GM21786 (cell line): Measurements from ENCODE around the gene CREG2.

Experiments
- ATAC-seq: cut with Tn5 transposase; IDR thresholded peaks from one replicate; pipeline ENCODE4 v1.9.1; 2021; ENCODE audit not compliant: unreplicated experiment

Gene CREG2

DNA sequence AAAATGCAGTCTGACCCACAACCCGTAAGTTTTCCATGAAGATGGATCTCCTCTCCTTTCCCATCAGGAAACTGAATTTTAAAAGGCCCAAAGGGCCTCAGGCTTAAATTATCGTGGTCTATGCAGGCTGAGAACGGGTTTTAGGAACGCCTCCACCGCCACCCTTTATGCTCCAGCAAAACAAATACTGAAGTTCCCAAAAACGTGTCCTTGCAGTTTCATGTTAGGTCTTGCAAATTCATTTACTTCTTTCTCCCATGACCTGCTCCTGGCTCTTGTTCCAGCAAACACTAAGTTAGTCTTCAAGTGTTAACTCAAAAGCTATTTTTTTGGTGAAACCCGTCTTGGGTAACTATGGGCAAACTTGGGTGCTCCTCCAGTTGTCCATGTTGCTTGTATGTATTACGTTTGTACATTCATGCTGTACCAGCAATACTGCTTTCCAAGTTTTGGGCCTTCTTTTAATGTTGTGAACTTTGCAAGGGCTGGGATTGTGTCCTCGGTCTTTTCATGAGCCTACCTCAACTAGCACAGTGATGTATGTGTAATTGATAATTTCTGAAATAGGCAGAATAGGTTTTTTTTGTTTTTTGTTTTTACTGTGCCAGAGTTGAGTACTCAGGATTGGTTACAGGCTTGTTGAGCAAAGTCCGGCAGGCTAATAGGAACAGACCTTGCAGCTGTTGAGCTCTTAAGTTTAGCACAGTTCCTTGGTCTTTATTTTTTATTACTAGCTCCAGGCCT, 77.0 kb downstream of the CREG2 start:
- no peak for ATAC-seq

DNA sequence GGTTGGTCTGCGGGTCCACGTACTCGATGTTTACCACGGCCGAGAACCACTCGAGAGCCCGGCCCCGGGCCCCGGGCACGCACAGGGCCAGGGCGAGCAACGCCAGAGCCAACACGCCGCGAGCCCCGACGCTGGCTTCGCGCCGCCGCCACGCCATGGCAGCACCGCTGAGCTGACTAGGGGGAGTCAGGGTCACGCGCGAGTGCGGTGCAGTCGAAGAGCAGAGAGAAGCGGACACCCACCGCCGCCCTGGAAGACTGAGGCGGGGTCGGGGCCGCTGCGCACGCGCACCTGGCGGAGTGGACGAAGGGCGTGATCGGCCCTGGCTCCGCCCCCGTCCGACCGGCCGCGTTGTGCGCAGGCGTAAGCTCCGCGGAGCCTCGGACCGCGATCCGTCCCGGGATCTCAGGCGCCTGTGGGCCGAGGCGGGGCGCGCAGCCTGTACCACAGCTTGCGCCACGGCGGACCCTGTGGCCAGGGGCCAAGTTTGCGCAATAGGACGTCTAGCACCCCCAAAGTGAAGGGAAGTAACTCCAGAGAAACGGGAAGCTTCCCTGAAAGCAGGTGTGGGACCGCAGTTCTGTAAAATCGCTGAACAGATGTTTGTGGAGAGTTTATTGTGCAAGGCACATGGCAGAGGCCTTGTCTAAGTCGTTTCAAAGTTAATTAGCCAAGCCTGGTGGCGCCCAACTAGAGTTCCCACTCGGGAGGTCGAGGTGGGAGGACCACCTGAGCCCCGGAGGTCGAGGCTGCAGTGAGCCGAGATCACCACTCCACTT, 78.7 kb downstream of the CREG2 start, which contains the start of gene RNF149:
RNF149 (minus strand) TSS at position 270 of the 779 bp plus-strand sequence; CDS start at position 157, 113 bp downstream.
- peak; percentile 50 for ATAC-seq

DNA sequence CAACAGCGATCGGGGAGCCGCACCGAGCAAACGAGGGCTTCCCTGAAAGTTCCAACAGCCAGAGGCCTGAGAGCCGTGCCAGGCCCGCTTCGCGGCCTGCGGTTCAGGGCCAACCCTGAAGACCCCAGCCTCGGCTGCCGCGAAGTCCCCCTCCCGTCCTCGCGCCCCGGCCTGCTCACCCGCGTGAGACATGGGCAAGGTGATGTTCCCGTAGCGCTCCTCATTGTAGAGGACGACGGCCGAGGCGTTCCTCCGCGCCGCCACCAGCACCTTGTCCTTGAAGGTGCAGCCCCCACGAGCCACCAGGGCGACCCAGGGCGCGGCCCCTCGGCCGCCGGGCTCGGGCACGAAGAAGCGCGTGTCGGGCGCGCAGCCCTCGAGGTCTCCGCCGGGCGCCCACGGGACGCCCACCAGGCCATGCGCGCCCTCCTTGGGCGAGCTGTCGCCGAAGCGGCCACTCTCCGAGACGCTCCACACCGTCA, 79.3 kb downstream of the CREG2 start:
- ATAC-seq = peak; percentile 1

DNA sequence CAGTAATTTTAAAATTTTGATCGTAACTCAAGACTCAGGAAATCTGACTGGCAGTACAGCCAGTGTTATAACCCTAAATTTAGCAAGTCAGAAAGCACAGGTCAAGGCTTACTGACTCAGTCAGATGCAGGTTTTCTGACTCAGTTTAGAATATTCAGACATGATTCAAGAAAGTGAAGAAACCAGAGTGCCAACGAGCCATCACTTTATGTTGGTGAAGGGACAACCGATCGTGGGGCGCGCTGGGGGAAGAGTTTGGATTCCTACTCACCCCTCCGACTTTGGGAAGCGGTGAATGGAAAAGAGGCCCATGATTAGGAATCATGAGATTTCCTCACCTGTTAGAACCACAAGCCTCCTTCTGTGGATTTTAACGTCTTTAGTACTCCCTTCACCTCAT, 79.8 kb downstream of the CREG2 start:
- no peak for ATAC-seq

DNA sequence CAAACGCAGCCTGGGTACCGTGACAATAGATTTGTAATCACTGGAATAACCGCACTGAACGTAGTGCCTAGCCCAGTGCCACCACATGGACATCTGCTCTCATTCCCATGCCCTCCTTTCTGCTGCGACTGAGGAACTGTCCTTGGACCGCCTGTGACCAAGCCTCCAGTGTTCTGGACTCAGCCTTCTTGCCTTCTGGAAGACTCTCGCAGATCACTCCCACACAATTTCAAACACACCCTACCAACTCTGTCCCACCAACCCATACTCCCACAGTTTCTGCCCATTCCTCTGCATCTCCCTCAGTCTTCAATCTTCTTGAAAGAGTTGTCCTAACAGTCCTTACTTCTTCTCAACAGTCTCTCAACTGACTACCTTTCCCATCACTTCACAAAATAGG, 80.9 kb downstream of the CREG2 start:
- ATAC-seq = no peak

DNA sequence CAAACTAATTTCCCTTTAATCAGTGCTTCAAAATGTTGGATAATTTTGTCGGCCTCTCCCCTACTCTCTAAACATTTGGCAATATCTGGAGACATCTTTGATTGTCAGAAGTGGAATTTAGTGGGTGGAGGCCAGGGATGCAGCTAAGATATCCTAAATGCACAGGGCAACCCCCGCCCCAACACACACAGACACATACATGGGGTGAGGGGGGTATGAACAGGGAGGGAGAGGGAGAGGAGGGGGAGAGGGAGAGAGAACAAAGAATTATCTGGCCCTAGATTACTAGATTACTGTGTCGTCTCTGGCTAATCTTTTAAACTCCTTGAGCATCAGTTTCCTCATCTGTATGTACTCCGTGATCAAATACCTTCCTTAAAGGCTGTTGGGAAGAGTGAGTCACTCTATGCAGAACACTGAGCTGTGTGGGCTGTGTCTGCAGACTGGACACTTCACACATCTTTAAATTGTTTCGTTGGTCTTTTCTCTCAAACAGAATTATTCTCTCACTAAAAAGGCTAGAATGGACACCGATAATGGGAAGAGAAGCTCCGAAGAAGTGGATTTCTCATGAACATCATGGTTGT, 81.7 kb downstream of the CREG2 start:
- ATAC-seq = no peak

DNA sequence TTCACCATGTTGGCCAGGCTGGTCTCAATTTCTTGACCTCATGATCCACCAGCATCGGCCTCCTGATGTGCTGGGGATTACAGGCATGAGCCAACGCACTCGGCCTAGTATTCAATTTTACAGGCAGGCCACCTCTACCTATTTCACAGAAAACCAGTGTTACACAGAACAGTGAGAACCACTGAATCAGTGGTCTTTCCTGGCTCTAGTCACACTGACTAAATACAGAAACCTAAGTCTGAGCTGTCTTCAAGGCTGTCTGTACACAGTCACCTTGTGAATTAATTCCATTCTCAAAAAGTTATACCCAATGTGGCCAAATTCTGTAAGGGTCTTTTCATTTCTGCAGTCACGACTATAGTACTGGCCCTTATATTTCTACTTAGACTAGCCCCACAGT, 82.3 kb downstream of the CREG2 start:
- ATAC-seq = no peak

DNA sequence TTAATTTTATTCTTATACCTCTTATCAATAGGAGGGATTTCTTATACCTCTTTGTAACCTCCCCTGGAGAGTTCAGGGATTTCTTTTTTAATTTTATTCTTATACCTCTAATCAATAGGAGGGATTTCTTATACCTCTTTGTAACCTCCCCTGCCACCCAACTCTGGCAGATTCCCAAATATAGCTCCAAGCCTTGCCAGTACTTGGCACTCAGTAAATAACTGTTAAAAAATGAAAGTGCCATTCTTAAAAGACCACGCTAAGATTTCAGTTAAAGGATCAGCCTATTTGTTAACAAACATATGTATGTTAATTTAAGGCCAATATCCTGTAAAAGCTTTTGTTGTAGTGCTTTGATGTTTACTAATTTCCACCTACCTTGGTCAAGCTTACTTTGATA, 83.6 kb downstream of the CREG2 start:
- ATAC-seq = no peak

DNA sequence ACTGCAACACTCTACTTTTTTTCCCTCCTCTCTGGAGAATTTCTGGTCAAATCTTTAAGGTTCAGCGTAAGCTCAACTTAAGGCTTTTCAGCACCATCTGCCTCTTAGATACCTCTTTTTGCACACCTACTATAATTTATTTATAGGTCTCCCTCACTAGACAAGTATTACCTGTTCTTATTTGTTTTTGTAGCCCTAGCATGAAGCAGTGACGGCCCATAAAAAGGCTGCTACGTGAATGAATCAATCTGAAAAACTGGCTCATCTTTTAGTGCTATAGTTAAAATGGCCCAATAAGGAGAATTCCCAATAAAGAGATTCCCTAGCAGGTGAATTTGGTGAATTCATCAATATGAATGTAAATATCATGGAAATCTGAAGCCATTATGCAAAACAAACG, 85.3 kb downstream of the CREG2 start:
- ATAC-seq = no peak

DNA sequence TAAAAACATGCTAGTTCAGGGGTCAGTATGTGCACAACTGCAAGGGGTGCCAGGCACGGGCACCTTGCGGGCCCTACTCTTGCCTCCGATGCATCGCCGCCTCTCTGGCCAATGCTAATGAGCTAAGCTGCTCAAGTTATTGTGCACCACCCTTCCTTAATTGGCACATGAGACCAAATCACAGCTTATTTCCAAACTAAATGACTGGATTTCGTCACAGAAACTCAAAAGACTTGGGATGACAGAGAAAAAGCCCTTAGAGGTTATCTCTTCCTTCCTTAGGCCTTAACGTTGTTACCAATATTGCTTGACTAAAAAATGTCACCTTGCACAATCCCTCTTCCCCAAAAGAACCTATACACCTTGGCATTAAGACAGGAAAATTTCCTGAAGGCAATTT, 86.5 kb downstream of the CREG2 start:
- ATAC-seq = no peak

DNA sequence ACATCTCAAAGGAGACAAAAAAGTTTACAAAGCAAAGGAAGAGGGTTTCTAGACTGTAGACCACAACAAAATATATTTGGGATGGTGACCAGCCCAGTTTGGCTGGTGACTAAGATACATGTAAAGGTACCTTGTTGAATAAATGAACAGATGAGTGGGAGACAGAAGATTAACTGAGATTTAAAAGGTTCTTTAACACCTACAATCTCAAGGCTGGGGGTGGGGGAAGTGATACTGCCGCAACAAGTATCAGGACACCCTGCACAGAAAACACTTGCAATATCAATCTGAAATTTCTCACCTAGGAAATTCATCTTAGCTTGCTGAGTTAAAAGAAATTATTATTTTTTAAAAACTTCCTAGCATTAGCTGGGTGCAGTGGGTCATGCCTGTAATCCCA, 87.1 kb downstream of the CREG2 start:
- no peak for ATAC-seq

DNA sequence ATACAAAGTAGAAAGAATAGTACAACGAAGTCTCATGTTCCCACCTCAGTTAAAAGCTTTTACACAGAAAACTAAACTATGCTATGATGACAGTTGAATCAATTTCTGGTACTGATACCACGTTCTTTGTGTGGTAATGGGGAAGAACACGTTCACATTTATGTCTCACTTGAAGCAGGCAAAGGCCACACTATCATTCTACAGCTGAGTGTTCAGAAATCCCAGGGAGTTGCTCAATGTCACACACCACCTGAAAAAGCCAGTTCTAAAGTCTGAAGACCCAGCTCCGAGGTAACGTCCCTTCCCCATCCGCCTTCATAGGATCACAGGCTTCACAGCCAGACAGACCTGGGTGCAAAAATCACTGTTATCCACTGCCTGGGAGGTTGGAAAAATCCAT, 87.7 kb downstream of the CREG2 start:
- no peak for ATAC-seq

DNA sequence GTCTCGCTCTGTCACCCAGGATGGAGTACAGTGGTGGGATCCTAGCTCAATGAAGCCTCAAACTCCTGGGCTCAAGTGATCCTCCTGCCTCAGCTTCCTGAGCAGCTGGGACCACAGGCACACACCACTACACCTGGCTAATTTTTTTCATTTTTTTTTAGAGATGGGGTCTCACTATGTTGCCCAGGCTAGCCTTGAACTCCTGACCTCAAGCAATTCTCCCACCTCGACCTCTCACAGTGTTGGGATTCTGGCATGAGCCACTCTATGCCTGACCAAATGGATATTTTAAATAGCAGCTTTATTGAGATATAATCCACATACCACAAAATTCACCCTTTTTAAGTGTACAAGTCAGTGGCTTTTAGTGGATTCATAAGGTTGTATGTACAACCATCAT, 89.9 kb downstream of the CREG2 start:
- ATAC-seq = no peak

DNA sequence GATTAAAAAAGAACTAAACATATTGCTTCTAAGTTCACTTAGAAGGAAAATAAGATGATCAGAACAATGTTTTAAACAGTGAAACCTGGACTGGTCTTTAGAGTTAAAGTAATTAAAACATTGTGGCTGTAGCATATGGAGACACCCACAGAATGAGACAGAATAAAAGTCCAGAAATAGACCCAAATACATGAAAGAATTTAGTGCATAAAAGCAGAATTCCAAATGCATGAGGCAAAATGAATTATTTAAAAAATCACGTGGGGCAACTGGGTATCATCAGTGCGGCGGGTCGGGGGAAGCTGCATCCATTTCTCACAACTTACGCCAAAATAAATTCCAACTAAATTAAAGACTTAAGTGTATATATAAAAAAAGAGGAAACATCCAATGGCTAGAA, 90.9 kb downstream of the CREG2 start:
- ATAC-seq = no peak

DNA sequence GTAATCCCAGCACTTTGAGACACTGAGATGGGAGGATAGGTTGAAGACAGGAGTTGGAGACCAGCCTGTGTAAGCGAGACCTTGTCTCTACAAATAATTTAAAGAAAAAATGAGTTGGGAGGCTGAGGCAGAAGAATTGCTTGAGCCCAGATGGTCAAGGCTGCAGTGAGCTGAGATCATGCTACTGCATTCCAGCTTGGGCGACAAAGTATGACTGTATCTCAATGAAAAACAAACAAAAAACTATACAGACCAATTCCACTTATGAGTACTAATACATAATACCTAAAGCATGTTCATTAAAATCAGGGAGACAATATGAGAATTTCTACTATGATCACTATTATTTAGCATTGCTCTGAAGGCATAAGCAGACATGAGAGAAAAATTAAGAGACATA, 91.4 kb downstream of the CREG2 start:
- ATAC-seq = no peak
